Activated T-cell treated with anti-CD3 and anti-CD28 coated beads, Interleukin-2, amount 50 U/mL, for 1 hour (primary cell): ENCODE results near the gene KRT14.

Experiments
- DNase-seq: peaks from one replicate; pipeline ENCODE4 v3.0.0-alpha.2; 2020

Gene KRT14

GRCh38 chr17:41575336-41575735 lies 11.4 kb downstream of the KRT14 start:
- DNase-seq: no peak

- DNase-seq: no peak
These were observed 14.9 kb downstream of the KRT14 start, which contains the start of gene KRT9 for GRCh38 chr17:41571561-41572434. TSS of gene KRT9 (minus strand) at chr17:41572059. CDS start at chr17:41571992, 67 bp downstream.

- DNase-seq: no peak
These were observed 19.4 kb downstream of the KRT14 start for GRCh38 chr17:41567317-41567716.

- DNase-seq: no peak
These were observed 21.4 kb downstream of the KRT14 start for GRCh38 chr17:41565338-41565737.

- DNase-seq: no peak
These were observed 23.0 kb downstream of the KRT14 start for GRCh38 chr17:41563607-41564170.

GRCh38 chr17:41561554-41561953 lies 25.1 kb downstream of the KRT14 start:
- DNase-seq: no peak

- no peak for DNase-seq
These were observed 27.1 kb downstream of the KRT14 start for GRCh38 chr17:41559548-41559947.

GRCh38 chr17:41556931-41557330 lies 29.8 kb downstream of the KRT14 start:
- DNase-seq: no peak

- no peak for DNase-seq
These were observed 30.4 kb downstream of the KRT14 start for GRCh38 chr17:41556306-41556705.

GRCh38 chr17:41555105-41555887 lies 31.4 kb downstream of the KRT14 start:
- DNase-seq: no peak

- DNase-seq: no peak
These were observed 32.6 kb downstream of the KRT14 start for GRCh38 chr17:41553987-41554680.

GRCh38 chr17:41553176-41553575 lies 33.5 kb downstream of the KRT14 start:
- DNase-seq: no peak

- DNase-seq: no peak
These were observed 34.2 kb downstream of the KRT14 start for GRCh38 chr17:41552455-41552854.

GRCh38 chr17:41551365-41551764 lies 35.3 kb downstream of the KRT14 start:
- no peak for DNase-seq

- no peak for DNase-seq
These were observed 37.1 kb downstream of the KRT14 start for GRCh38 chr17:41549596-41550039.

- peak; percentile 82 for DNase-seq
These were observed 37.7 kb downstream of the KRT14 start for GRCh38 chr17:41548844-41549595.

GRCh38 chr17:41547921-41548843 lies 38.5 kb downstream of the KRT14 start:
- no peak for DNase-seq

- DNase-seq: no peak
These were observed 39.3 kb downstream of the KRT14 start for GRCh38 chr17:41547378-41547841.

GRCh38 chr17:41546819-41547218 lies 39.9 kb downstream of the KRT14 start:
- DNase-seq: no peak

- DNase-seq: no peak
These were observed 40.8 kb downstream of the KRT14 start for GRCh38 chr17:41545829-41546410.
